GM18526 (cell line): ENCODE data around the gene TSPAN10.

ENCODE experiments used
- POLR2A ChIP-seq: IDR thresholded peaks from 3 replicates; pipeline ENCODE4 v1.6.1; 2011; ENCODE audit not compliant: insufficient read length; ENCODE audit errors: extremely low read depth

Gene TSPAN10

DNA sequence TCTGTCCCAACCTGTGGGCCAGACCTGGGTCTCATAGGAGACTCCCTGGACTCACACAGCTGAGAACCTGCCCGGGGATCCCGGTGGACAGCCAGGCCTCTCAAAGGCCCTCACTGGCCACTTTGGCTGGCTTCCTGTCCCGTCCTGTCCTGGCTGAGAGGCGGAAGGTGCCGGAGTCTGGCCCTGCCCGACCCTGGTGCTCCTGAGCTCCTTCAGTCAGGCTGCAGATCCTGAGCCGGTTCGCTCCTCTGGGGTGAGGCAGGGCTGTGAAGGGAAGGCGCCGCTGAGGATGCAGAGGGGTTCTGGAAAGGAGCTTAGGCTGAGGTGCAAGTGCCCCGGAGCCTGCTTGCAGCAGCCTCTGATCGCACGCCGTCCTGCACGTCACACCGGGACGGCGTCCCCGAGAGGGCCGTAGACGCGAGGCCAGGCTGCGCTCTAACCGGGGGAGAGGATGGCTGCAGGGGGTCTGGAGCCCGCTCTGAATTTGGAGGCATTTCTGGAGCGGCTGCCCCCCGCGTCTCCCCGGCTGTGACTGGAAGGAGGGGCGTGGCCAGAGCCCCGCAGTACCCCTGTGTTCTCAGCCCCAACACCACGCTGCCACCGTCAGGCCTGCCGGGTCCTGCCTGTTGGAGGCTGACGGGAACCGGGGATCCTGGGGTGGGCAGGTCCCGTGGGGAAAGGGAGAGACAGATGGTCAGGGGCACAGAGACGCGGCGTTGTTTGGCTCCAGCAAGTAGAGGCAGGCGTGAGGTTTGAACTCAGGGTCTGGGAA is 51.0 kb downstream of the TSPAN10 start:
- TF ChIP-seq POLR2A = no peak

DNA sequence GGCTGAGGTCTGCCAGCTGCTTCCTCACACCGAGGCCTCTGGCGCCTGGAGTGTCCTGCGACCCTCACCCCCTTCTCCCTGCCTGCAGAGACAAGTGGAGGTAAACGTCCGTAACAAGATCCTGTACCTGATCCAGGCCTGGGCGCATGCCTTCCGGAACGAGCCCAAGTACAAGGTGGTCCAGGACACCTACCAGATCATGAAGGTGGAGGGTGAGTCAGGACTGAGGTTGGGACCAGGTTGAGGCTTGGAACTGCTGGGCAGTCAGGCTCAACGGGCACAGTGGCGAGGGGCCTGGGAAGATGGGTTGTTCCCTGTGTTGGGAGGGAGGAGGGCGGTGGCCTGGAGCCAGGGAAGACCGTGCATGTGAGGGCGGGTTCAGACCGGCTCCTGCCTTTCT is 51.6 kb downstream of the TSPAN10 start:
- no peak for TF ChIP-seq POLR2A

DNA sequence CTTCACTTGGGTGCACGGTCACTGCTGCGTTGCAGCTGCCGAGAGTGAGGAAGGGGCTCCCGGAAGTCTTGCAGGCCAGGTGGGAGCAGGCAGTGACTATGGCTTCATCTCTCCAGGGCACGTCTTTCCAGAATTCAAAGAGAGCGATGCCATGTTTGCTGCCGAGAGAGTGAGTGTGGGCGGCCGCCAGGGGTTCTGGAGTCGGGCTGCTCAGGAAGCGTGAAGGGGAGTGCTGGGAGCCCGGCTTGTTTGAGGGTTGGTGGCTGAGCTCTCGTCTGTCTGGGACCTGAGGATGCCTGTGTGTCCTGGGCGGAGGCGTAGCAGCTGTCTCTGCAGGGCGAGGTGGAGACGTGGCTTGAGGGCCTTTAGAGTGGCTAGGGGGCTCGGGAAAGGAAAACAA is 53.1 kb downstream of the TSPAN10 start:
- no peak for TF ChIP-seq POLR2A

DNA sequence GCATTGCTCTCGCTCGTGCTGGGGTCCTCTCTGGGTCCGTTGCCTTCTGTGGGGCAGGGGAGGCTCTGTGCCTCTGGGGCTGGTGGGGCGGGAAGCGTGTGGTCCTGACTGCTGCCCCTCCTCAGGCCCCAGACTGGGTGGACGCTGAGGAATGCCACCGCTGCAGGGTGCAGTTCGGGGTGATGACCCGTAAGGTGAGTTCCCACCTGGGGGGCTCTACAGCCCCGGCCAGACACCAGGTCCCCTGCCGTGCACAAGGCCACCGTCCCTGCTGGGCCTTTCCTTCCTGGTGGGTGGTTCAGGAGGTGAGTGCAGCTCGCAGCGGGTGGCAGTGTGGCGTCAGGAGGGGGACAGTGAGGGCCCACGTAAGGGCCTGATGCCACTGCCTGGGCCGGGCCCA is 53.6 kb downstream of the TSPAN10 start:
- no peak for TF ChIP-seq POLR2A

DNA sequence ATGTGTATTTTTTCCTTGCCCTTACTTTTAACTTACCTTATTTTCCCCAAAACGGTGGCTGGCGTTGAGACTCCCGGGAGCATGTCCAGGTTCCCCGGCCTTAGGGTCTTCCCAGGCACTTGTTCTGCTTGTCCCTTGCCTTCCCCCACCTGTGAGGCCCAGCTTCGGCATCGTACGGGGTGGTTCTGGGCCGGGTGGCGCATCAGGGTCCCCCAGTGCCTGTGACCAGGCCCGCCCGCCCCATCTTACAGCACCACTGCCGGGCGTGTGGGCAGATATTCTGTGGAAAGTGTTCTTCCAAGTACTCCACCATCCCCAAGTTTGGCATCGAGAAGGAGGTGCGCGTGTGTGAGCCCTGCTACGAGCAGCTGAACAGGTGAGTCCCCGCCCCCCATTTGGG is 54.2 kb downstream of the TSPAN10 start:
- TF ChIP-seq POLR2A = no peak

DNA sequence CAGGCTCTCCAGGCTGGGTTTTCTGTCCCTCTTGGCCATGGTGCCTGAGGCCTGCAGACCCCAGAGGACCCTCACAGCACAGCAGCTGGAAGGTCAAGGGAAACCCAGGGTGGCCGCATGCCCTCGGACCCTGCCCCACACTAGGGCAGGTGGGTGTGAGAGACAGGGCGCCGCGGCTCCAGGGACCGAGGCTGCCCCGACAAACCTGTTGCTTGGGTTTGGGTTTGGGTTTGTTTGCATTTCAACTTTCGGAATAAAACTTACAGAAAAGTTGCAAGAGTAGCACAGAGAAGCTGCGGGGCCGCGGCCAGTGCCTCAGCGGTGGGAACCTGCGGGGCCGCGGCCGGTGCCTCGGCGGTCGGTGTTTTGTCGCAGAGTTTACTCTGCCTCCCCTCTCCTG is 54.6 kb downstream of the TSPAN10 start:
- no peak for TF ChIP-seq POLR2A

DNA sequence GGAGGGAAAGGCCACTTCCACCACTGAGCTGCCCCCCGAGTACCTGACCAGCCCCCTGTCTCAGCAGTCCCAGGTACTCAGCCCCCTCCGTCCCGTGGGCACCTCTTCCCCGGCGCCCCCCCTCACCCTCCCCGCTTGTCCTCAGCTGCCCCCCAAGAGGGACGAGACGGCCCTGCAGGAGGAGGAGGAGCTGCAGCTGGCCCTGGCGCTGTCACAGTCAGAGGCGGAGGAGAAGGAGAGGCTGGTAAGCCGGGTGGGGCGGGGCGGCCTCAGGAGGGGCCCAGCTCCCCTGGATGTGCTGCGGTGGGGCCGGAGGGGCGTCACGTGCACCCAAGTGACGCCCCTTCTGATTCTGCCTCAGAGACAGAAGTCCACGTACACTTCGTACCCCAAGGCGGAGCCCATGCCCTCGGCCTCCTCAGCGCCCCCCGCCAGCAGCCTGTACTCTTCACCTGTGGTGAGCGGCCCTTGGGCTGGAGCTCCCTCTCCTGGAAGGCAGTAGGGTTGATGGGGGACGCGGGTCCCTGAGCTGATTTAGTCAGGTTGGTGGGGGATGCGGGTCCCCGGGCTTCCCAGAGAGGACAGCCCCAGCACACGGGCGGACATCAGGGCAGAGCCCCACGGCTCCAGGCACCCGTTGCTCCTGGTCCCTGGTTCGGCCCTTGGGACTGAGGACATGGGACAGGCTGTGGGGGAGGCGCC is 56.7 kb downstream of the TSPAN10 start:
- no peak for TF ChIP-seq POLR2A

DNA sequence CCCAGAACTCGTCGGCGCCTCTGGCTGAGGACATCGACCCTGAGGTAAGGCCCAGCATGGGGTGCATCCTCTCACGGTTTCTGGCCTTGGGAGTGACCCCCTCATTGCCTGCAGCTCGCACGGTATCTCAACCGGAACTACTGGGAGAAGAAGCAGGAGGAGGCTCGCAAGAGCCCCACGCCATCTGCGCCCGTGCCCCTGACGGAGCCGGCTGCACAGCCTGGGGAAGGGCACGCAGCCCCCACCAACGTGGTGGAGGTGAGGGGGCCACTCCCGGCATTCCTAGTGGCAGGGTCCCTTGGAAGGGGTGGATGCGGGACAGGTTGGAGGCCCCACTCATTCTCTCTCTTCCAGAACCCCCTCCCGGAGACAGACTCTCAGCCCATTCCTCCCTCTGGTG is 57.8 kb downstream of the TSPAN10 start:
- no peak for TF ChIP-seq POLR2A

DNA sequence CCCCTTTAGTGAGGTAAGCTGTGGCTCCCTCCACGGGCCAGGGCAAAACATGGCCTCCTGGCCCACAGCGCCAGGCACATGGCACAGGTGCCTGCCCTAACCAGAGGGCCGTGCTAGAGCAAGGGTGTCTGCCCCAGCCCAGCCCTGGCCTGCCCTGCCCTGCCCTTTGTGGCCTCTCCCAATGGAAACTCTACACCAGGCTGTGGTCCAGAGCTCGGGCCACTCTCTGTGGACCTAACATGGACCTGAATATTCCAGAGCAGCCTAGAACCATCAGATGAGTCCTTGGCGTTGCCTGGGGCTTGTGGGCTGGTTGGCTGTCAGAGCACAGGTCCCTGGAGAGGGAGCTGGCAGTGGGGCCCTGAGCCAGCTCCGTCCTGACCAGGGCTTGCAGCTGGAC is 58.2 kb downstream of the TSPAN10 start:
- no peak for TF ChIP-seq POLR2A

DNA sequence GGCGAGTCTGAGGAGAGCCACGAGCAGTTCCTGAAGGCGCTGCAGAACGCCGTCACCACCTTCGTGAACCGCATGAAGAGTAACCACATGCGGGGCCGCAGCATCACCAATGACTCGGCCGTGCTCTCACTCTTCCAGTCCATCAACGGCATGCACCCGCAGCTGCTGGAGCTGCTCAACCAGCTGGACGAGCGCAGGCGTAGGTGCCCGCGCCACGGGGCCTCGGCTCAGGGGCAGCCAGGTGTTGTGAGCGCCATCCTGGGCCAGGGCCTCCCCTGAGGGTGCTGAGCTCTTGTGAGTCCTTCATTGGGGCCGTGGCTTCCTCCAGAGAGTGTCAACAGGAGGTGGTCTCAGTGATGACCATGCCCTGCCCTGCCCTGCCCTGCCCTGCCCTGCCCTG is 58.8 kb downstream of the TSPAN10 start:
- no peak for TF ChIP-seq POLR2A

DNA sequence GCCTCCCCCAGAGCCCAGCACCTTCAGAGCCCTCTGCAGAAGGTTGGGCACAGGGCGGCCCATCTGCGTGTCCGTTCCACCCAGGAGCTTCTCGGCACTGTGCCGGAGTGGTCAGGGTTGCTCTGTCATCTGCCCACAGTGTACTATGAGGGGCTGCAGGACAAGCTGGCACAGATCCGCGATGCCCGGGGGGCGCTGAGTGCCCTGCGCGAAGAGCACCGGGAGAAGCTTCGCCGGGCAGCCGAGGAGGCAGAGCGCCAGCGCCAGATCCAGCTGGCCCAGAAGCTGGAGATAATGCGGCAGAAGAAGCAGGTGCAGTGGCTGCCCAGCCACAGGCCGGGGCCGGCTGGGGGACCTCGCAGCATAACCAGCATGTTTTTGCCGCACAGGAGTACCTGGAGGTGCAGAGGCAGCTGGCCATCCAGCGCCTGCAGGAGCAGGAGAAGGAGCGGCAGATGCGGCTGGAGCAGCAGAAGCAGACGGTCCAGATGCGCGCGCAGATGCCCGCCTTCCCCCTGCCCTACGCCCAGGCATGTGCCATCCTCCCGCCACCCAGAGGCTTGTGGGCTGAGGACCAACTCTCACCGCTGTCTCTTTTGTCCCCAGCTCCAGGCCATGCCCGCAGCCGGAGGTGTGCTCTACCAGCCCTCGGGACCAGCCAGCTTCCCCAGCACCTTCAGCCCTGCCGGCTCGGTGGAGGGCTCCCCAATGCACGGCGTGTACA is 59.4 kb downstream of the TSPAN10 start:
- TF ChIP-seq POLR2A = no peak

DNA sequence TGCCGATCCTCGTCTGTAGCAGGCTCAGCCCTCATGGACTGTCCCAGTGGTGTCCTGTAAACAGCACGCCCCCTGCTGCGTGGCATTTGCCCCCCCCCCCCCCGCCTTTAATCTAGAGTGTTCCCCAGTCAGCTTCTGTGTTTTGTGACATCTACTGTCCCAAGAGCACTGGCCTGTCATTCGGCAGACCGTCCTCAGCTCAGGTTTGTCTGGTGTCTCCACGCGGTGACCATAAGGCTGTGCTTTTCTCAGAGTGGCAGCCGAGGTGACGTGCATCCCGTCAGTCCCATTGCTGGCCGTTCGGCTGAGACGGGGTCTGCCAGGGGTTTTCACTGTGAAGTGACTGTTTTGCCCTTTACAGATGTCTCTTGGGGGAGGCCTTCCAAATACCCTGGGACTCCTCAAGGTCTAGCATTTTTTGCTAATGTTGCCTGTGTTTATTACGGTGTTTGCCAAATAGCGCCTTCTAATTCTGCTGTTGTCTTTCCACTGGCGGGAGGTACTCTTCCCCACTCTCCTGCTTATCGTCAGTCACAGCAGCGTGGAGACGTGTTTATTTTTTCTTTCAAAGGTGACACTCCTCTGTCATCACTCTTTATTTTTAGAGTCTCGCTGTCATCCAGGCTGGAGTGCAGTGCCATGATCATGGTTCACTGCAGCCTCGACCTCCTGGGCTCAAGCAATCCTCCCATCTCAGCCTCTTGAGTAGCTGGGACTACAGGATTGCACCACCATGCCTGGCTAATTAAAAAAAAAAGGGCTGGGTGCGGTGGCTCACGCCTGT is 60.5 kb downstream of the TSPAN10 start:
- no peak for TF ChIP-seq POLR2A
